GM21447 (cell line): Measurements from ENCODE around the gene RHOBTB1.
"Not testable (repeated sequence)": the region's sequence is repeated elsewhere in the genome, so short reads cannot be mapped to it uniquely, and the experiment has no call there.

Source experiments
- ATAC-seq: cut with Tn5 transposase; IDR thresholded peaks from one replicate; pipeline ENCODE4 v1.9.1; 2021; ENCODE audit not compliant: unreplicated experiment

Gene RHOBTB1

DNA sequence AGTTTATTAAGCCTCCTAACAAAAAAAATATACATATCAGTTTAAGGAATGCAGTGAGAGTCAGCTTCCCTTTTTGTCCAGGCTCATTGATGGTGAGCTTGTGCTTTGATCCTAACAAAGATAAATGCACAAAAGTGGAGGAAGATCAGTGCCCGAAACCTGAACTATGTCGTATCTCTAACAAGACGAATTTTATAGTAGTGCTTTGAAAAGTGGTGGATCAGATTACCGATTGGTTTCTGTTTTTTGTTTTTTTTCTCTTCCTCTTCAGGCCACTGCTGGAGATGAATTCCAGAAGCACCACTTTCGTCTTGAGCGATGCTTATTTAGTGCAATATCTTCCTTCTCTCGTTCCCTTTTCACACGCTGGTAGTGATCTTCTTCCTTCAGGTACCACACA is 72.8 kb downstream of the RHOBTB1 start:
- ATAC-seq, result no peak

DNA sequence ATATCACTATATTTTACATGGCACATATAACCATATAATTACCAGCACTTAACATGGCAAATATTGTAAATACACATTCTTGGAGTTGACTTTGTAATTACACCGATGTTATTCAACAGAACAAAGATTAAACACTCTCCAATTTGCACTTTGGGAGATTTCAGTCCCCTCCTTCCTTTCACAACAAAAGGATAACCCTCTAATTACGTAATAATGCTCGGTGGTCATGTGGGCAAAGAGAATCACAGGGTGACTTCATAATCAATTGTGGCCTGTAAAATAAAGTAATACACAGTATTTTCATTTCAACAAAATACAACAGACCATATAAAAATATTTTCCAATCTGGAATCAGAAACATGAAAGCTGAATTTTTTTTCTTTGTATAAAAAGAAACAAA is 73.2 kb downstream of the RHOBTB1 start:
- ATAC-seq, result no peak

DNA sequence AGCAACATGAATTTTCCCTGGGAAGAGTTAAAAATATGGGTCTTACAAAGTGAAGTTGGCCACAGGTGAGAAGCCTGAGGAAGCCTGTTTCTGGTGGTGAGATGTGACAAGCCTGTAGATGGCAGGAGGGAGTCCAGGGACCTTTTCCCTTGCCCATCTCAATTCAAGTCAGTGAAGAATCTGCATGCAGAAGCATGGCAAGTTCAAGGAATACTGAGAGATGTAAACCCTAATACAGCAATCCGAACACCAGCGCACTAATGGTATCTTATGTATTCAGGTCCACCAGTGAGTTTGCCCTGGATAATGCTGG is 73.6 kb downstream of the RHOBTB1 start:
- ATAC-seq, result no peak

DNA sequence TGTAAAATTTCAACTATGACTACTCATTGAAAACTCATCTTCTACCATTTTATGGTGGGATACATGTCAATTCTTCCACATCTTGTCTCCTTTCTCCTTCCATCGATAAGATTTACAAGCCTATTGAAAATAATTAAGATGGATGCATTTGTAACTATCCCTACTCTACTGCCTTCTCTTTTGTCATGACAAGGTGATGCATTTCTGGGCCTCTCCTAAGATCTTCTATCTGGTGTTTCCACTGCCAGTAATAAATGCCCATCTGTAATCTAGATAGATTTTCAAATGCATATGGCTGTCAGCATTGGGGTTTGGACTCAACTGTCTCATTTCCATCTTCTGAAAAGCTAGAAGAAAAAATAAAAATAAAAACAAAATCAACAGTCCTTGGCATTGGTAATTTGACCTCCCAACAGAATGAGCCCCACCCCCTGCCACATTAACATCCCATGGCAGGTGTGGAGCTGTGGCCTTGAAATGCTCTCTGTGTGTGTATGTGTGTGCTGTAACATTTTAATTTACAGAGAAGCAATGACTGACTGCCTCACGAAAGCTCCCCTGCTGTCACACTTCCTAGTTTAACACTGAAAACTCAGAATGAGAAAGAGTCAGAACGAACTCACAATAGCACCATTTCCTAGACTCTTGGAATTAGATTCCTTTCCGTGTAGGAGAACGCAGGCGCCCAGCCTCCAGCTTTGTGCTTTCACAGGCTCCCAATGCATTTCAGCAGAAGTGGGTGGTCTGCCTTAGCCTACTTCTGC is 74.2 kb downstream of the RHOBTB1 start:
- no peak for ATAC-seq

DNA sequence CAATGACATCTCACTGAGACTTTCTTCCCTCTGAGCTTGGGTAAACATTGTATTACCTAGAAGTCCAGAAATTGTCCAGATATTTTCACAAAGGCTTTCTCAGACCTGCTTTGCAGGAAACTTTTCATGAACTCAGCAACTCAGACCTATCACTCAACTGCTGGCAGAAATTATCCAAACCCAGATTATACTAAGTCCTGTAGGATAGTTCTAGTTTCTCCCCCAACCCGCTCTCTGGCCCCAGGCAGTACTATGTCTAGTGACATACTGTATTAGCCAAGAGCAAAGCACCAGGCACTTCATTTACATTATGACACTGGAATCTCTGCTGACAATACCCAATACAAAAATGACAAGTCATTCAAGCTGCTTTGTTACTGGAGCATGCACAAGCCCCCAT is 75.0 kb downstream of the RHOBTB1 start:
- no peak for ATAC-seq

DNA sequence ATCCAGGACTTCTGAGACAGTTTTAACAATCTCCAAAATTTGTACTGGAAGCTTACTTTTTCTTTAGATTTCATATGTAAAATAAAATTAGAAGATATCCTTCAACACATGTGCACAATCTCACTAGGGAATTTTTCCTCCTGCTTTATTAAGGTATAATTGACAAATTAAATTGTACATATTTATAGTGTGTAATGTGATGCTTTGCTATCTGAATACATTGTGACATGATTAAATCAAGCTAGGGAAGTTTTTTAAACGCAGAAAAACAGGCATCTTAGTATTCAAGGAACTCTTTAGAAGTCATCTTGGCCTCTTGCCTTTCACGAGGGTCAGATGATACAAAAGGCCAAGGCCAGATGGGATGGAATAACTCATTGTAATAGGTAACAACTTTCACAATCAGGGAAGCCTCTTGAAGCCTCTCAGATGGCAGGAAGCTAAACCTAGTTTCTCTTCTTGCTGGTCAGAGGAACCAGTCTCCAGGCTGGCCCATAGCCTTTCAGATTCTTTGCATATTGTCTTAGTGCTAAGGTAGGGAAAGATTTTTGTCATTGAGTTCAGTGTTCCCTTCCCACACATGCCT is 78.7 kb downstream of the RHOBTB1 start:
- ATAC-seq, result no peak

DNA sequence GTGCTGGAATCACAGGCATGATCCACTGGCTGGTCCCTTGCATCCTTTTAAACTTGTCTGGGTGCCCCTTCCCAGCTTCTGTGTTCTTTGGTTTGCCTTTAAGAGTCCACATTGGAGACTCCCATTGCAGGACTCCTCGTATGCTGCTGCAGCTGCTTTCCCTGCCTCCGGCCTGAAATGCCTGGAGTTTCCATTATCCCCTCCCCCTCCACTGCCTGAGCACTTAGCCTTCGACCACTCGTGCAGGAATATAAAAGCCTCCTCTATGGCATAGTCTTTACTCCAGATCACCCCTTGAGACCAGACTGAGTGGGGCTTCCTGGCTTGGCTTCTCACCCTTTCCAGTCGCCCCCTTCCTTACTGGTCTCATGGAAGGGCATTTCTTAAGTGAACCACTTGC is 80.2 kb downstream of the RHOBTB1 start:
- no peak for ATAC-seq

DNA sequence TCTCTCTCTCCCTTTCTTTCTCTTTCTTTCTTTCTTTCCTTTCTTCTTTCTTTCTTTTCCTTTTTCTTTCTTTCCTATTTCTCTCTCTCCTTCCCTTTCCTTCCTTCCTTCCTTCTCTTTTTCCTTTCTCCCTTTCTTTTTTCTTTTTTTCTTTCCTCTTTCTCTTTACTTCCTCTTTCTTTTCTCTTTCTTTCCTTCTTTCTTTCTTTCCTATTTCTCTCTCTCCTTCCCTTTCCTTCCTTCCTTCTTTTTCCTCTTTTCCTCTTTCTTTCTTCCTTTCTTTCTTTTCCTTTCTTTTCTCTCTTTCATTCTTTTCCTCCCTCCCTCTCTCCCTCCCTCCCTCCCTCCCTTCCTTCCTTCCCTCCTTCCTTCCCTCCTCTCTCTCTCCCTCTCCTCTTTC is 81.5 kb downstream of the RHOBTB1 start:
- no peak for ATAC-seq

DNA sequence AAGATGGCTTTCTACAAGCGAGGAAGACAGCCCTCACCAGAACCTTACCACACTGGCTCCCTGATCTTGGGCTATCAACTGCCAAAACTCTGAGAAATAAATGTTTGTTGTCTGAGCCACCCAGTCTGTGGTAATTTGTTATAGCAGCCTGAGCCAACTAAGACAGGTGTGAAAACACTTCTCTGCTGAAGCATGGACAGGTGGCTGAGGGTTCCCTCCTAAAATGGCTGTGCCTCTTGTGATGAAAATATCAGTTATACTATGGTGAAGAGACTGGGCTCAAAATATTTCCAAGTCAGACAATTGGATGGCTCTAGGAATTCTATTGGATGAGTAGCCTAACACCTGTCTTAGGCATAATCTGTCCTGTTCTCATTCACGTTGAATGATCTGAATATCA is 87.6 kb downstream of the RHOBTB1 start:
- ATAC-seq, result no peak

DNA sequence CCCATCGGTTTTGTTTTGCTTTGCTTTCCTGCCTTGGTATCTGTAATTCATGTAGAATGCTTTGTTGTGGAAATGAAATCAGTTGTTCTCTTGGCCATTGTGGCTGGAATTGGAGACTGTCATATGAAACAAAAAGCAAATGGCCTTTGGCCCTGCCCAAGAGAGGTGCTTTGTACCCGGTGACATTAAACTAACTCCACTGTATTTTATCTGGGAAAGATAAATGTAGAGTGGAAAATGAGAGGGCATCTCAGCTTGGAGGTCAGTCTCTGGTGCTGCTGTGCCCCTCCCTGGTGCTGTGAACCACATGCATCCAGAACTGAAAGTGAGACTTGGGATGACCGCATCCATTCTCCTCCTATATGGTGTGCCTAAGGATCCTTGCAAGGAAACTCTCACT is 90.3 kb downstream of the RHOBTB1 start:
- ATAC-seq, result no peak

DNA sequence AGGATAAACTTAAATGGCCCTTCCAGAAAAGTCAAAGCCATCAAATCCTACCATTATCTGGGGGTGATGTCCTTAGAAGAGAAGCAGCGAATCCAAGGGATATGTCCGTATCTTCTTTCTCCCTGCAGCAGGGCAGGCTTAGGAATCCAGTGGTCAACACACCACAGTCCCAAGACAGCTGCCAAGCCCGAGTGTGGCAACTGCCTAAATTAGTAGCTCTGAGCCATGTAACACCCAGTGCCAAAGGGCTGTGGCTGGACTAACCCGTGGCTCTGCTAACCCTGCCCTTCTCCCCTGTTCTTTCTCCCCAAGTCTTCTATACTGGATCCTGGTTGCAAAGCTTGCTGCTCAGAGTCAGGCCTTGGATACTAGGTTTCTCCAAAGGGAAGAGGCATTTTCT is 90.9 kb downstream of the RHOBTB1 start:
- no peak for ATAC-seq

DNA sequence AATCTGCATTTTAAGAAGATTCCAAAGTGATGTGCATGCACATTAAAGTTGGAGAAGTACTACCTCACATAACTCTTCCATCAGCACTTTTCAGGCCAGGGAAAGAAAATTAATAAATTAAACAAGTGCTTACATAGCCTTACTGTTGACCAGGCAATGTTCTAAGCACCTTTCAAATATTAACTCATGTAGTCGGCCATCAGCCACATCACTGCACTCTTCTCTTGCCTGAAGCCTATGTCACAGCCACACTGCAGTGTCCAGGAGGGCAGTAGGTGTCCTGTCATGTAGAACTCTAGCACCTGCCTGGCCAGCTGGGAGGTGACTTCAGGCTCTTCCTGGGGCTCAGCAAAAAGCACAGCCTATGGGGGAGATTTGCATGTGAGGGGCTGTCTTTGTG is 94.2 kb downstream of the RHOBTB1 start:
- no peak for ATAC-seq

DNA sequence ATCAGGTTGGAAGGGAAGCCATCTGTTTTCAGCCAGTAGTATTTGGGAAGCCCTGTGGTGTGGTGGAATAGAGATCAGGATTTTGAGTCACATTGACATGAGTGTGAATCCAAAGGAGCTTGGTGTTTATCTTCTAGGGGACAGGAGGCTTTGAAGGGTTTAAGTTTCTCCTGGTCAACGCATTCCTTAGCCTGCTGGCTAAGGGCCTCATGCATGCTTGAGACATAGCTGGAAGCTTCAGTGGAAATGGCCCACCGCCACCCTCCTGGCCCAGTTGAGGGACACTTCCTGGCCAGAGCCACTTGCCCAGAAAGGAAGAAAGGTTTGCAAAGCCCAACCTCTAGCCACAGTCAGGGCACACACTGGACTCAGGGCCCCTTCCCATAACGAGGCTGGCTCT is 94.8 kb downstream of the RHOBTB1 start:
- ATAC-seq, result no peak

DNA sequence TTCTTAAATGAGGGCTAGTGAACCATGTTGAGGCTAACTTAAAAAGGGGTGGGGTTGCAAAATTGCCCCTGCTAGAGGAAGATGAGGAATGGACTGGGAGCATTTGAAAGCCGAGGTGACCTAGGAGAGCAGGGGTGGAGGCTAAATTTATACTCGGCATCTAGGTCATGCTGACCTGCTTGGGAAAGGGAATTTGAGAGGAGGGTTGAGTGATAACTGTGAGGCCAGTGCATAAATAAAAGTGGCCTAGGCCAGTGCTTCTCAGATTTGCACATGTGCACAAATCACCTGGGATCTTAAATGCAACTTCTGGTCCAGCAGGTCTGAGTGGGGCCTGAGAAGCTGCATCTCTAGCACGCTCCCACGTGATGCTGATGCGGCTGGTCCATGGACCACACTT is 95.3 kb downstream of the RHOBTB1 start:
- no peak for ATAC-seq

DNA sequence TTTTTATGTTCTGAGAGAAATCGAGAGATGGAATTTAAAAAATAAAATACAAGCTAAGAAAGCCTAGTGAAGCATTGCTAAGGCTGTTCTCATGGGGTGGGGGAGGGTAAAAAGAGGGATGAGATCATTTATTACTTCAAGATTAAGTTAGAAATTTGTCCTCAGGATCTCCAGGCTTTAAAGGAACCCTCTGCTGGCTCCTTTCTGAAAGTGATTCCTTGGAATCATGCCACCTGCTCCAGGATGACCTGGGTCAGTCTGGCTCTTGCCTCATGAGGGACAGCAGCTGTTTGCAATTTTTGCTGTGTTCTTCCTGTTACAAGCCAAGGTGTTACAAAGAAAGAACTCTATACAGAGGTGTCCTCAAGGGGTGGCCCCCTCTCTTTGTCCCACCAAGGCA is 95.9 kb downstream of the RHOBTB1 start:
- ATAC-seq, result no peak

DNA sequence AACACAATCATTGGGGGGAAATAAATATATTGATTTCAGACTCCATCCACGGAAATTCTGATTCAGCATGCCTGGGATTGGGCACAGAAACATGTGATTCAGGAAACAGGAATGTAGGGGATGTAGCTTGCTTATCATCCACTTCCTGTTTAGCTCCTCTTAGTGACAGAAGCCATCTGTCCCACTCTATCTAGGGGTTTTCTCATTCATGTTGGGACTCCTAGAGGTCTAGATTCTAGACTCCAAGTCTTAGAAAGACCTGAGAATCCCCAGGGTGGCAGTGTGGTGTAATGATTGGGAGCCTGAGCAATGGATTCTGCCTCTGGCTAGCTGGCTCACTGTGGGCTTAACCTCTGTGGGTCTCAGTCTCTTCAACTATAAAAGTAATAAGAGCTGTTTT is 97.8 kb downstream of the RHOBTB1 start:
- no peak for ATAC-seq

DNA sequence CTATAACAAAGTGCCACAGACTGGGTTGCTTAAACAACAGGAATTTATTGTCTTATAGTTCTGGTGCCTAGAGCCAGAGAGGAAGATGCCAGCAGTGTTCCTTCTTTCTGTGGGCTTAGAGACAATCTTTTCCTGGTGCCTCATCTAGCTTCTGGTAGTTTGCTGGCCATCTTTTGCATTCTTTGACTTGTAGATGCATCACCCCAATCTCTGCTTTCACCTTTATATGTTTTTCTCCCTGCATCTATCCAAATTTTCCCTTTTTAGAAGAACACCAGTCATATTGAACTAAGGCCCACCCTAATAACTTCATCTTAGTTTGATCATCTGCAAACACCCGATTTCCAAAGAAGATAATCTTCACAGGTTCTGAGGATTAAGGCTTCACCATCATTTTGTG is 98.9 kb downstream of the RHOBTB1 start:
- no peak for ATAC-seq

DNA sequence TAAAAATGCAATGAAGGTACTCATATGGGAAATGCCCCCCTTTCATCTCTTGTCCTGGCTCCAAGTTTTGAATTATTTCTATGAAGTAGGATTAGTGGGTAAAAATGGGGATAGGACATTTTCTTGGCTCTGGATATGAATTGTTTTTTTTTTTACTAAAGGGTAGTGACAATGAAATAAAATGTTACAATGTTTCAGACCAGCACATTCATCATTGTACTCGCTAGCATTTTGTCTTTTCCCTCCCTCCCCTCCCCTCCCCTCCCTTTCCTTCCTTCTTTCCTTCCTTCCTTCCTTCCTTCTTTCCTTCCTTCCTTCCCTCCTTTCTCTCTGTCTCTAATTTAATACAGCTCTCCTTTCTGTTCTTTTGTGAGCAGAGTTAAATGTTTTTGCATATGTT is 101.3 kb downstream of the RHOBTB1 start:
- no peak for ATAC-seq

DNA sequence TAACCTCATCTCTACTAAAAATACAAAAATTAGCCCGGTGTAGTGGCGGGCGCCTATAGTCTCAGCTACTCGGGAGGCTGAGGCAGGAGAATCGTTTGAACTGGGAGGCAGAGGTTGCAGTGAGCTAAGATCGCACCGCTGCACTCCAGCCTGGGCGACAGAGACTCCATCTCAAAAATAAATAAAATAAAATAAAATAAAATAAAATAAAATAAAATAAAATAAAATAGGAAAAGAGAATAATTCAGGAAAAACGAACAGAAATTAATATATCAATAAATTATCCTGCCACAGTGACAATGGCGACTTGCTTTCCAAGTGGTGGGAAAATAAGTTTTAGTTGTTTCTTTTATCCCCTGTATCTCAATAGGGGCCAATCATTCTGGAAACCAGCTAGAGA is 102.8 kb downstream of the RHOBTB1 start:
- ATAC-seq, result not testable (repeated sequence)

DNA sequence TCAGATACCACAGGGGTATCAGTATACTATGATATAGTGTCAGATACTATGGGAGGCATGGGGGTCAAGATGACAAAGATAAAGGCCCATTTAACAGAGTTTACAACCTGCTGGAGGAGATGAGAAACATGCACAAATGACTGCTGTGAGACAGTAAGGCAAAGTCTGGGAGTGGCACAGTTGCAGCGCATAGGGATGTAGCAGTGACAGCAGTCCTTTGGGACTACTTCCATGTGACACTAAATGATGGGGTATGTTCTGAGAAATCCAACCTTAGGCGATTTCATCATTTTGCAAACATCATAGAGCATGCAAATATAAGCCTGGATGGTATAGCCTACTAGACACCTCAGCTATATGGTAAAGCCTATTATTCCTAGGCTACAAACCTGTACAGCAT is 108.9 kb downstream of the RHOBTB1 start:
- ATAC-seq, result no peak

DNA sequence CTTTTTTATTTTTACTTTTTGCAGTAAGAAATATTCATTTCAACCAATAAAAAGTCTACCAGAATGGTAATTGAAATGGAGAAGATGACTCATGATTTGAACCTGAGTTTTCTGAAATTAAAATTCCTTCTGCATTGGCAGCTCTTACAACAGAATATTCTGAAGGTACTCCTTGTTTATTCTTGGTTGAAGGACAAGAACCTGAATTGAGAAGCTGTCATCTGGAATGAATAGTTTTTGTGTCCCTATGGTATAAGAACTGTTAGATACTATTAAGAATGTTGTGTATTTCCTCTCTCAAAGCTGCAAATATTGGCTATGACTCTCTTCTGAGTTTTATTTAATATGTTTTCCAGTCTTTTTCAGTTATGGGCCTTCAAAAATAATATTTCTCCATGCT is 109.6 kb downstream of the RHOBTB1 start:
- no peak for ATAC-seq

DNA sequence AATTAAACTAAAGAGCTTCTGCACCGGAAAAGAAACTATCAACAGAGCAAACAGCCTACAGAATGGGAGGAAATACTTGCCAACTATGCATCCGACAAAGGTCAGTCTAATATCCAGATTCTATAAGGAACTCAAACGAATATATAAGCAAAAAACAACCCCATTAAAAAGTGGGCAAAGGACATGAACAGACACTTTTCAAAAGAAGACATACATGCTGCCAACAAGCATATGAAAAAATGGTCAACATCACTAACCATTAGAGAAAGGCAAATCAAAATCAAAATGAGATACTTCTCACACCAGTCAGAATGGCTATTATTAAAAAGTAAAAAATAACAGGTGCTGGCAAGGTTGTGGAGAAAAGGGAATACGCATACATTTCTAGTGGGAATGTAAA is 111.8 kb downstream of the RHOBTB1 start:
- not testable (repeated sequence) for ATAC-seq

DNA sequence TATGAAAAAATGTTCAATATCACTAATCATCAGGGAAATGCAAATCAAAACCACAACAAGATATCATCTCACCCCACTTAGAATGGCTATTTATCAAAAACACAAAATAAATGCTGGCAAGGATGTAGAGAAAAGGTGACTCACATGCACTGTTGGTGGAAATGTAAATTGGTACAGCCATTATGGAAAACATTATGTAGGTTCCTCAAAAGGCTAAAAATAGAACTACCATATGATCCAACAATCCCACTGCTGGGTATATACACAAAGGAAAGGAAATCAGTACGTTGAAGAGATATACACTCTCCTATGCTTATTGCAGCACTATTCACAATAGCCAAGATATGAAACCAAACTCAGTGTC is 115.5 kb downstream of the RHOBTB1 start:
- ATAC-seq, result no peak
